ENCODE data around the gene RAMAC.
"Not testable (repeated sequence)": the region's sequence is repeated elsewhere in the genome, so short reads cannot be mapped to it uniquely, and the experiment has no call there.

Gene RAMAC

GRCh38 chr15:82969353-82969752 lies 16.7 kb upstream of the RAMAC start:
- no peak for DNase-seq

GRCh38 chr15:82970078-82970686 lies 15.8 kb upstream of the RAMAC start:
- DNase-seq, result no peak

- no peak for DNase-seq
Observed at GRCh38 chr15:82970696-82971095, 15.3 kb upstream of the RAMAC start.

DNA sequence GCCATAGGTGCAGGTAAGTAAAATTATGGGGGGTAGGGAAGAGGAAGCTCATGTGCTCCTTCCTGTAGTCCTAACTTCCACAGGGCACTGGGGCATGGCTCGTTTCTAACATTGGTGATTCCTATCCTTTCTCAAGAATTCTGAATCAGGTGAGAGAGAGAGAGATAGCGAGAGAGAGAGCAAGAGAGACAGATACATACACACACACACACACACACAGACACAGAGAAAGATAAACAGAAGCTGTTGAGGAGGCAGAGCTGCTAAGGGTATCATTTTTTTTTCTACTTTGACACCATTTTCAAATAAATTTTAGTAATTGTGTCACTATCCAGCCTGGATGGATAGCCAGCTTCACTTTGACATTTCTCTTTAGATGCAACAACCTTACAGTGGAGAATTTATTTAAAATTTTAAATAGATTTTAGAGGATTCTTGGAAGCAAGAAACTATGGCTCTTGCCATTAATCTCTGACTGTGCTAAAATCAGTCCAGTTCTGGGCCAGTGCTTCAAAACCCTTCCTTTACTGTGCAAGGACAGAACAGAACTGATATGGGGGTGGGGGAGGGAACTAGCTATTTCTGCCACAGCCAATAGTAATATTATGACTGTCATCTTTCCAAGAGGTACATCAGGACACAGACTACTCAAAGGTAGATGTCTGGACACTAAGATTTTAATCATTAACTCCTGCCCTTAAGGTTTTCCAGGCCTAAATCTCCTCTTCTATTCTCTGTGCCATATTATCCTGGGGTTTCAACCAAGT lies 14.6 kb upstream of the RAMAC start:
- DNase-seq, result no peak

DNA sequence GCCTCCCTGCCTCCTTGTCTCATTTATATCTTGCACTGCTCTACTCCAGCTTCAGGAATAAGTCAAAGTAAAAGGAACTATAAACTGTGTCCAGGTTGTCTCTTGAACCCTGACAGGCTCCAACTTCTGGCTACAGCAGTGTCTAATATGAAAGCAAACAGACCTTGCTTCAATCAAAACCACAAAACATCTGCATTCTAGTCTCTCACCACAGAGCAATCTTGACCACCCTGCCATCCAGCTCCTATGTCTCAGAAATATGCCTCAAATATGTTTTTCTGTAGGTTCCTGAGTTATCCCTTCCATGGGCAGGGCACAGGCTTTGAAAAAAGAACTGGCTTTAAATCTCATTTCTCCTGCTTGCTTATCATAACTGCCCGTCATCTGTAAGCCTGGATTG lies 13.0 kb upstream of the RAMAC start:
- DNase-seq, result no peak

GRCh38 chr15:82977076-82977475 lies 8.9 kb upstream of the RAMAC start:
- DNase-seq, result no peak

GRCh38 chr15:82978438-82978837 lies 7.6 kb upstream of the RAMAC start:
- DNase-seq, result no peak

DNA sequence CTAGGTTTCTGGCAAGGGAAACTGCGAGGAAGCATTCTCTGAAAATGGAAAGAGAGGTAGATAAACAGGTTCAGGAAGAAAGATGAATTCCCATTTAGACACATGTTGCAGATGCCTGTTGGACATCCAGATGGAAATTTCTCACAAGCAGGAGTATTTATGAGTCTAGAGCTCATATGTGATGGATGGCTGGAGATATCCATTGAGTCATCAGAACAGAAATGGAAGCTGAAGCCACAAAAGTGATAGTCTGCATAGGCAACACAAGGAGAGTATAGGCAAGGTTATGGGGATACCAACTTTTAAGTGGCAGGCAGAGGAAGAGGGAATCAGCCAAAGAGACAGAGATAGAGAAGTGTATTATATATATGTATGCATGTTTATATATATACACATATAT lies 6.3 kb upstream of the RAMAC start:
- no peak for DNase-seq

- DNase-seq, result no peak
Observed at GRCh38 chr15:82980981-82981380, 5.0 kb upstream of the RAMAC start.

- no peak for DNase-seq
Observed at GRCh38 chr15:82986442-82986780, 401 bp downstream of the RAMAC start.

GRCh38 chr15:82992436-82992998 lies 6.5 kb downstream of the RAMAC start:
- no peak for DNase-seq

- DNase-seq, result no peak
Observed at GRCh38 chr15:82993144-82993543, 7.1 kb downstream of the RAMAC start.

DNA sequence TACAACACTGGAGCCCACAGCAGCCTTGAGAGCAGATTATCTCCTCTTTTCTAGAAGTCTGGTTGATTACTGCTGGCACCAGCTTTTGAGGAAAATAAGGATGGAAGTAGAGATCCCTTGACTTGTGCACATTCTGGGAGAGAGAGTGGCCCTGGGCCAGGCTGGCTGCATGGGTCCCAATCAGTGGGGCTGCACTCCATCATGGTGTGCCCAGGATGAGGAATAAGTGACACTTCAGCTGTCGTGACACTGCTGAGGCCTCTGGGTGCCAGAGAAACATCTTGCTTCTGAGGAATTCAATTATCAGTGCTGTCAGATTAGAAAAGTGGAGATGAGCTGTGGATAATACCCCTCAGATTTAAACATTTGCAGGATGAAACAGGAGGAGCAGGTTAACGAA lies 9.1 kb downstream of the RAMAC start:
- no peak for DNase-seq

DNA sequence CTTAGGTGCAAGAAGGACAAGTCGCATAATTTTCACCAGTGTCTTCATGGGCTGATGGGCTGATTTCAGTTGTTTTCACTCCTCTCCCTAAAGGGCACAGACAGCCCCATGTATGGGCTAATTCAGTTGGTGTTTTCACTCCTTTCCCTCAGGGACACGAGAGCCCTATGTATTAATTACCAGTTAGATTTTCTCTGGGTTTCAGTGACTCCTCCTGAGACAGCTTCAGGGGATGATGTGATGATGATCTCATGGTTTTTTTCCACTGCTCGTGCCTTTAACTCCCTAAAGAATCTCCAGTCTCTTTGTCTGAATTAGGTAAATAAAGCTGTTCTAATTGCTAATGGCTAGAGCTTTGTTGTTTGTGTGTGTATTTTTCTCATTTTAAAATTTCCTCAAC lies 9.9 kb downstream of the RAMAC start:
- DNase-seq, result no peak

GRCh38 chr15:82999426-82999825 lies 13.4 kb downstream of the RAMAC start:
- no peak for DNase-seq

DNA sequence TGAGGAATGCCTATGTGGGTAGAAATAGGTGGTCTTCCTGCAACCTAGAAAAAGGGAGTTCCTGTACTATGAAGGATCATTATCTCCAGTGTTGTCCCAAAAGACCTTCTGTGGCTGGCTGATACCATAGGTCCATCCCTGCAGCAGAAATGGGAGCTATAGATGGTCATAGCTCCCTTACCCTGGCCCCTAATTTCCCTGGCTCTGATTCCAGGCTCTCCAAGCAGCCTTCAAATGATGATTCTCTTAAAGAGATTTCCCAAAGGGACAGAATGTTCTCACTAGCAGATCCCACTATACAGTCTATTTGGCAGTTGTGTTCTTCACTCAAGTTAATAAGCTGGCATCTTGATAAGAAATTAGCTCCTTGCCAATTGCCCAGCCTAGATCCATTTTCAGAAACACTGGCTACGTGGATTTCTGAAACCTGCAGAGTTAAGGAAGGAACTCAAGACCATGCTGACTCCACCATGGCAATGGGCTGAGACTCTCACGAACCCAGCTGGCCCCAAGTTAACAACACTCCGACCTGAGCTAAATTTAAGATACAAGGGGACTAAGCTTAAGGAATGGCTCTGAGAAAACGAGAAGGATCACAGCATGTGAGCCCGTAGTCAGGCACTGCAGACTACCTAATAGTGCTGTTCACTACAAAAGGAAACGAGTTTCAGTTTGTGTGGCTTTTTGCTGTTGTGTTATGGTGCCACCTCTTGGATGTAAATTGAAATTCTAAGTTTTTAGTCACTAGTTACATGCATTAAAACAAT lies 14.1 kb downstream of the RAMAC start:
- no peak for DNase-seq

DNA sequence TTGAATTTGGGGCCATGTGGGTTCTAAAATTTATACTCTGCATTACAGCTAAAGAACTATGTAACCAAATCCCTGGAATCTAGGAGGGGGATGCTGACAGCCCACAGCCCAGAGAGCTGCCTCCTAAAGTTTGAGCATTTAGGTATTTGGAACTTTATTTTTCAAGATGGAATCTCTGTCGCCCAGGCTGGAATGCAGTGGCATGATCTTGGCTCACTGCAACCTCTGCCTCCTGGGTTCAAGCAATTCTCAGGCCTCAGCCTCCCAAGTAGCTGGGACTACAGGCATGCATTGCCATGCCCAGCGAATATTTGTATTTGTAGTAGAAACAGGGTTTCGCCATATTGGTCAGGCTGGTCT lies 14.6 kb downstream of the RAMAC start:
- not testable (repeated sequence) for DNase-seq

GRCh38 chr15:83010709-83011270 lies 24.8 kb downstream of the RAMAC start:
- no peak for DNase-seq

GRCh38 chr15:83011271-83012075 lies 25.5 kb downstream of the RAMAC start, which contains the start of gene C15orf40:
Gene C15orf40 (minus strand): TSS chr15:83011639. CDS start chr15:83011607, 32 bp downstream.
- peak; percentile 46 for DNase-seq

DNA sequence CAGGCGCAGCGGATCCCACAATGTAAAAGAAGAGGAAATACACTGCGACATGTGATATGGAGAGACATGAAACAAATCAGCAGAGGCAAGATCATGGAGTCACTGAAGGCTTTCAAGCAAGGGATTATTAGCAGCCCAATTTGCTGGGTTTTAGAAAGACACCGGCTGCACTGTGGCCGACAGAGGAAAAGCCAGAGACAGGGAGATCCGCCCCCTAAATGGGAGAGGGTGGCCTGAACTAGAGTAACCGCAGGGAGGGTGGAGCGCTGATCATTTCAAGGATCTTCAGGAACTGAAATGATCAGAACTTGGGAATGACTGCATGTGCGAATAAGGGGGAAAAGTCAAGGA lies 26.0 kb downstream of the RAMAC start:
- DNase-seq, result no peak

DNA sequence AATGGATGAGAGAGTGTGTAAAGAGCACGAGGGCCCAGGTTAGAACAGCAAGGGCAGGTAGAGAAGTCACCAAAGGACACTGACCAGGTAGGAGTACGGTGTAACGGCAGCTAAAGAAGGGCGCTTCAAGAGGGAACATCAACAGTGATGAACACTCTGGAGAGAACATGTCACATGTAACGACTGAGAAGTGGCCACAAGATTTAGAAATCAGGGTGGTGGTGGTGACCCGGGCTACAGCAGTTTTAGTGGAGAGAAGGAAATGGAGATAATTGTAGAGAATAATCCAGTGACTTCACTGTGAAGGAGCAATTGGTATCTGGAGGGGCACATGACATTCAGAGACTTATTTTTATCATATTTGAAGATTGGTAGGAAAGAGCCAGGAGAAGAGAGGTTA lies 26.6 kb downstream of the RAMAC start:
- no peak for DNase-seq

- DNase-seq, result no peak
Observed at GRCh38 chr15:83014205-83014653, 28.2 kb downstream of the RAMAC start.

GRCh38 chr15:83015361-83015760 lies 29.4 kb downstream of the RAMAC start:
- DNase-seq, result no peak

All from cortex of kidney (tissue), 1 donor.